Activated naive CD8-positive, alpha-beta T cell treated with anti-CD3 and anti-CD28 coated beads, Interleukin-2, amount 50 U/mL, for 24 hours (primary cell): ENCODE results near the gene GATAD2A.

Experiments
- ATAC-seq: fragments of 150-1000 bp; cut with Tn5 transposase; one replicate; pipeline ENCODE4 v1.10.0; 2021
- DNase-seq: peaks from one replicate; pipeline ENCODE4 v3.0.0; 2021
- H3K27ac Mint-ChIP-seq: one replicate; pipeline ENCODE4 v1.8.0; 2021; ENCODE audit warnings: mild to moderate bottlenecking, mixed read lengths
- H3K27me3 Mint-ChIP-seq: one replicate; pipeline ENCODE4 v1.8.0; 2021; ENCODE audit warnings: mixed read lengths
- H3K36me3 Mint-ChIP-seq: one replicate; pipeline ENCODE4 v1.8.0; 2021; ENCODE audit warnings: low read depth, mixed read lengths
- H3K4me1 Mint-ChIP-seq: one replicate; pipeline ENCODE4 v1.8.0; 2021; ENCODE audit warnings: mixed read lengths
- H3K4me3 Mint-ChIP-seq: one replicate; pipeline ENCODE4 v1.8.0; 2021; ENCODE audit warnings: mild to moderate bottlenecking, moderate library complexity, mixed read lengths
- H3K9me3 Mint-ChIP-seq: one replicate; pipeline ENCODE4 v1.8.0; 2021; ENCODE audit warnings: mixed read lengths

Gene GATAD2A

DNA sequence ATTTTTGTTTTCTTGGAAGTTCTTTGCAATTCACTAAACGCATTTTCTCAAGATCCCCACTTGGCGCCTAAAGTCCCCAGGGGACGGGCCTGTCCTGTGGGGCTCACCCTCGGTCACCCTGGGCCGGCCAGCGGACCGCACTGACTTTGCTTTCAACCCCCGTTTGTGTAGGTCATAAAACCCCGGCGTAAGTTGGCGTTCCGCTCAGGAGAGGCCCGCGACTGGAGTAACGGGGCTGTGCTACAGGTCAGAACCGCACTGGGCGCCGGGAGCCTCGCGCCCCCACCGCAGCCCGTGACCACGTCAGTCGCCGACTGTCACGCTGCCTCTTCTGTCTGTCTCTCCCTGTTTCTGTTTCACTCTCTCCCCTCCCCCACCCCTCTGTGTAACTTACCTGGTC is 96.3 kb downstream of the GATAD2A start:
- Mint-ChIP-seq H3K4me1 (no peaks in the 10 kb centered on the region), H3K9me3 (no peaks in the 10 kb centered on the region), H3K36me3 (peaks cover 34% of the 10 kb centered on the region), H3K27ac (no peak overlapping the region), H3K27me3 (no peaks in the 10 kb centered on the region), H3K4me3 (no peak overlapping the region)
- DNase-seq (no peak), ATAC-seq (no peak)

DNA sequence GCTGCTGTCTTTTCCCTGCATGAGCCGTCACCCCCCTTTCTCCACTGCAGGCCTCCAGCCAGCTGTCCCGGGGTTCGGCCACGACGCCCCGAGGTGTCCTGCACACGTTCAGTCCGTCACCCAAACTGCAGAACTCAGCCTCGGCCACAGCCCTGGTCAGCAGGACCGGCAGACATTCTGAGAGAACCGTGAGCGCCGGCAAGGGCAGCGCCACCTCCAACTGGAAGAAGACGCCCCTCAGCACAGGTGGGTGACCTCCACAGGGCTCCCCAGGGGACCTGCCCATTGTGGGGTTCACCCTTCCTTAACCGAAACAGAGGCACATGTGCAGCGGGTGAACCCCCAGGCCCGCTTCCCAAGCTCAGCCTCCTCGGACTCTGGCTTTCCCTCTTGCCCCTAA is 96.8 kb downstream of the GATAD2A start:
- ATAC-seq (no peak), DNase-seq (no peak)
- H3K27me3 Mint-ChIP-seq = no peaks in the 10 kb centered on the region
- H3K36me3 Mint-ChIP-seq = peaks cover 35% of the 10 kb centered on the region
- H3K27ac Mint-ChIP-seq = no peak overlapping the region
- no peaks in the 10 kb centered on the region for H3K9me3 Mint-ChIP-seq
- no peaks in the 10 kb centered on the region for H3K4me1 Mint-ChIP-seq
- no peak overlapping the region for H3K4me3 Mint-ChIP-seq

DNA sequence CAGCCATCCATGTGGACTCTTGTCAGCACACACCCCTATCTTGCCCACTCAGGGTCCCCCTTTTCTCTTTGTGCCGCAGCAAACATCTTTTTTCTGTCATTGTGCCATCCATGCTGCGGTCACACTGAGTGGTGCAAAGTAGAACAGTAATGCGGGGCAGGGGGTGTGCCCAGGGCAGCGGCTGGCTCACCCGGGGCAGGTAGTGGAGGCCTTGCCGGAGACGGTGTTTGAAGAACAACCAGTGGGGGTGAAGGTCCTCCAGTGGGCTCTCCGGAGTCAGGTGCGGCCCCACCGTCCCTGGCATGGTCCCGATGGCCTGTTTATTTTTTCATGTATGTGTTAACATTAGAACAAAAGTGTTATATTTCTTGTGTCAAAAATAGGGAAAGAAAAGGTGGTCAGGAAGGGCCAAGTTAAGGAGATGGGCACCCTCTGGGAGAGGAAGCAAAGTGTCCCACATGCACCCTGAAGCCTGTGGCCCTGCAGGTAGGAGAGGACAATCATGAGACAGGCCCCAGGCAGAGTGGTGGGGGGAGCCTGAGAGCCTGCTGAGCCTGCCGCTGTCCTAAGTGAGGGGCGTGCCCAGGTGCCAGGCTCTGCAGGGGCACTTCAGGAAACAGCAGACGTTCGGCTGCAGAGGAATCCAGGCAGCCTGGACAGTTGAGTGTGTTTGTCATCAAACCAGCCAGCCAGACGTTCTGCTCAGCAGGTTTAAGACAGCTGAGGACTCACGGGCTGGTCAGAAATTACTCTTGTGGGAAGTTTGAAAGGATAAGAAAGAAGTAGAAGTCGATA is 97.5 kb downstream of the GATAD2A start:
- Mint-ChIP-seq H3K36me3 (peaks cover 39% of the 10 kb centered on the region), H3K4me3 (no peak overlapping the region), H3K9me3 (no peaks in the 10 kb centered on the region), H3K27ac (no peak overlapping the region), H3K27me3 (no peaks in the 10 kb centered on the region), H3K4me1 (no peaks in the 10 kb centered on the region)
- no peak for ATAC-seq
- no peak for DNase-seq

DNA sequence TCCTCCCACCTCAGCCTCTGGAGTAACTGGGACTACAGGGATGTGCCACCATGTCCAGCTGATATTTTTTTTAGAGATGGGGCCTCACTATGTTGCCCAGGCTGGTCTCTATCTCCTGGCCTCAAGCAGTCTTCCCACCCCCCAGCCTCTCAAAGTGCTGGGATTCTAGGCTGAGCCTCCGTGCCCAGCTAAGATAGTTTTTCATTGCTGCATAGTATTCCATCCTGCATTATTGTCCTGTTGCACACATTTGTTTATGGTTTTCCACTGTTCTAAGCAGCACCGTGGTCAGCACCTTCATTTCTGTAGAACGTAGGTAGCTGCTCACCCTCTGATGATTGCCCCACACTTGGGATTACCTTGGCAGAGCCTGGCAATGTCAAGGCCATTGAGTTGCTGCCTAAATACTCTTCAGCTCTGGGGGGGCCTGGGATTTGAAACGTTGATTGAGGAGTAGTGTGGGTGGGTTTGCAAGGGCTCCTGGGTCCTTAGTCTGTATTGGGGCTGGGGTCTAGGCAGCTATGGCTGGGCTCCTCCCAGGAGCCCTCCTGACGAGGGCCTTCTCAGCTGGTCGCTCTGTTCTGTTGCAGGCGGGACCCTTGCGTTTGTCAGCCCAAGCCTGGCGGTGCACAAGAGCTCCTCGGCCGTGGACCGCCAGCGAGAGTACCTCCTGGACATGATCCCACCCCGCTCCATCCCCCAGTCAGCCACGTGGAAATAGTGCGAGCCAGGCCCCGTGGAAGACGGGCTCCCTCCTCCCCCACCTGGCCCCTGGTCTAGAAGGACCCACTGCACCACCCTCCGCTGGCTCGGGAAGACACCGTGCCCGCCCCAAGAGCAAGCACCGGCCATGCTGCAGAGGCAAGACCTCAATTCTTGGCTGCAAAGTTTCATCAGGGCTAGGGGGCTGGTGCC is 99.5 kb downstream of the GATAD2A start:
- Mint-ChIP-seq H3K4me3 (no peak overlapping the region), H3K36me3 (peaks cover 35% of the 10 kb centered on the region), H3K27me3 (no peaks in the 10 kb centered on the region), H3K27ac (peak overlapping the region; percentile 39), H3K9me3 (no peaks in the 10 kb centered on the region), H3K4me1 (no peaks in the 10 kb centered on the region)
- ATAC-seq (no peak), DNase-seq (no peak)

DNA sequence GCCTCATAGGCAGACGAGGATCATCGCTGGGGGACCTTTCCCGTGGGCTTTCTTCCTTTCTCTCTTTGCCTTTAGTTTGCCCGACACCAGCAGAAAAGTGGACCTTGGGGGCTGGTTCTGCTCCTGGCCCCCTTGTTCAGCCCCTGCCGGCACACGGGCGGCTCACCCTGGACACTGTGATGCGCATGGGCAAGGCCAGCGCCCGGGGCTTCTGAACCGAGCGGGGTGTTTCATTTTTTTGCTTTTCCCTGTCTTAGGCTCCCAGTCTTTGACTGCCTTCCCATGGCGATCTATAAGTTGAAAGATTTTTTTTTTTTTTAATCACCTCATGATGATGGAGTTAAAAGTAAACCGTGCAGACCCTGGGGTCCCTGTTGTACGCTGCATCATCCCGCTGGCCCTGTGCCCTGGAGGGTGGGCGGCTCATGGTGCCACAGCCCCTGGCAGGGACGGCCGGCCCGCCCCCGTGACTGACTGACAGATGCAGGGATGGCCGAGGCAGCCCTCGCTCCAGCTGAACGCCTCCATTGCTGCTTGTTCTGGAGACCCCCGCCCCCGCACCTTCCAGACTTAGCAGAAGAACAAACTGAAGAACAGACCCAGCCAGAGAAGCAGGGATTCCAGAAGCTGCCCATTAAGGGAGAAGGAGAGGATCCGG is 100.3 kb downstream of the GATAD2A start:
- H3K9me3 Mint-ChIP-seq = no peaks in the 10 kb centered on the region
- DNase-seq = no peak
- H3K27ac Mint-ChIP-seq = no peak overlapping the region
- H3K4me1 Mint-ChIP-seq = no peaks in the 10 kb centered on the region
- peaks cover 34% of the 10 kb centered on the region for H3K36me3 Mint-ChIP-seq
- no peaks in the 10 kb centered on the region for H3K27me3 Mint-ChIP-seq
- no peak overlapping the region for H3K4me3 Mint-ChIP-seq
- no peak for ATAC-seq

DNA sequence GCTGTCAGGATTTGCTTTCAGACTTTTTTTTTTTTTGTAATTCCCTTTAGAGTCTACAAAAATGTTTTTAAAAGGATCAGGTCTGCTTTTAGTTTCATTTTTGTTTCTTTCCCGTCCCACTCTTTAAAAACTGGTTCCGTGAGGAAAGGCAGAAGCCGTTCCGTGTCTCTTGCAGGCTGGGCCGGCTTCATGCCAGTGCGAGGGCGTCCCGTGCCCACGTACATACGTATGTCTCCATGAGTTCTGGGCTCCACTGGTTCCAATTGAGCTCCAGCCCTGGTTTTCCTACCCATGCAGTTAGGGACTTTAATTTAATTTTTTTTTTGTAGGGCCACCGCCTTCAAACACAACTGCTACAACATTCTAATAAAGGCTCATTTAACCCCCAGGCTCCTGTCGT is 101.1 kb downstream of the GATAD2A start:
- H3K4me3 Mint-ChIP-seq = no peak overlapping the region
- H3K27ac Mint-ChIP-seq = no peak overlapping the region
- DNase-seq = no peak
- H3K9me3 Mint-ChIP-seq = no peaks in the 10 kb centered on the region
- H3K36me3 Mint-ChIP-seq = peaks cover 30% of the 10 kb centered on the region
- no peak for ATAC-seq
- H3K27me3 Mint-ChIP-seq = no peaks in the 10 kb centered on the region
- no peaks in the 10 kb centered on the region for H3K4me1 Mint-ChIP-seq

DNA sequence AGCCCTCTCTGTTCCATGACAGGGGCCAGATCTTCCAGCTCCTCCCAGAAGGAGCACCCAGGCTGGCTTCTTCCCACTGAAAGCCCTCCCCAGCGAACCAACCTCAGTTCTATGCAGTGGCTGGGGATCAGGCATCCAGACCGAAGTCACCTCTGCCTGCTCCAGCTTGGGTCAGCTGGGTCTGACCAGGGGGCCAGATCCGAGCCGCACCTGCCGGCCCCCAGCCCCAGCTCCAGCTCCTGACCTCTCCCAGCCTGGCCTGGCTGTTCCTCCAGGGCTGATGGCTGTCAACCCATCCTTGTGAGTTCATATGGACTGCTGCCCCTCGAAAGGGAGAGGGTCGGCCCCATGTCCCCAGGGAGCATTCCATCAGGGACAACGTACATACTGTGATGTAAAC is 101.9 kb downstream of the GATAD2A start:
- Mint-ChIP-seq H3K27me3 (no peaks in the 10 kb centered on the region), H3K9me3 (no peaks in the 10 kb centered on the region), H3K27ac (no peak overlapping the region), H3K4me3 (no peak overlapping the region), H3K36me3 (peaks cover 23% of the 10 kb centered on the region), H3K4me1 (no peaks in the 10 kb centered on the region)
- ATAC-seq (no peak), DNase-seq (no peak)

DNA sequence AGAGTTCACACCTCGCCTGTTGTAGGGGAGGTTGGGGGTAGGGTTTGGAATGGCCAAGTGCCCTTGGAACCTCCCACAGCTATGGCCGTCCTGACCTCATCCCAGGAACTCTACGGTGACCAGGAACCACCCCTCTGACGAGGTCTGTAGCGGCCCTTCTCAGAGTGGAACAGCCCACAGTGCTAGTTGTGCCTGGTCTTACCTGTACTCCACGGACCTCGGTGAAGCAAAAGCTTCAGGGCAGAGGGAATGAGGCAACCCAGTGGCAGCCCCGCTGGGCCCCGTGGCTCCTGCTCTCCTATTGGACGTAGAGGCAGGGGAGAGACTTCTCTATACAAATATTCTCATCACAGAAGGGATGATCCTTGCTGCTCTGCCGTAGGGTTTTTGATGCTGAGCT is 102.7 kb downstream of the GATAD2A start:
- no peaks in the 10 kb centered on the region for H3K4me1 Mint-ChIP-seq

DNA sequence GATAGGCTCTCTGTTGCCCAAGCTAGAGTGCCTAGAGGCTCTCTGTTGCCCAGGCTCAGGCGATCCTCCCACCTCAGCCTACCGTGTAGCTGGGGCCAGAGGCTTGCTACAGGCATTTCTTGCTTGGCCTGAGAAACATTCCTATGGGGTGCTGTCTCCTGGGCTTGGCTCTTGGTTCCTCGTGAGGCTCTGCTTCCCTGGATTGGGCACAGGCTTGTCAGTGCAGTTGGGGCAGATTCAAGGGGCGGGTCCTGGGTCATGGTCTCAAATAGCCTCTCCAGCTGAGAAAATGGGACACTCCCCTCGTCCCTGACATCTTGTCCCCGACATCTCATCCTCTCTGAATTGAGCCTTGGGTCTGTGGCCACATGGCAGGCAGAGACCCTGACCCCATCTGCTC is 105.0 kb downstream of the GATAD2A start:
- H3K27ac Mint-ChIP-seq = no peak overlapping the region
- DNase-seq (no peak), ATAC-seq (no peak)
- no peaks in the 10 kb centered on the region for H3K9me3 Mint-ChIP-seq
- no peaks in the 10 kb centered on the region for H3K27me3 Mint-ChIP-seq
- H3K4me3 Mint-ChIP-seq = no peak overlapping the region
- peaks cover 1% of the 10 kb centered on the region for H3K4me1 Mint-ChIP-seq
- peaks cover 11% of the 10 kb centered on the region for H3K36me3 Mint-ChIP-seq

More for the DNA sequence above, 102.7 kb downstream of the GATAD2A start:
- no peaks in the 10 kb centered on the region for H3K9me3 Mint-ChIP-seq
- ATAC-seq (no peak), DNase-seq (no peak)
- peaks cover 19% of the 10 kb centered on the region for H3K36me3 Mint-ChIP-seq
- no peaks in the 10 kb centered on the region for H3K27me3 Mint-ChIP-seq
- no peak overlapping the region for H3K27ac Mint-ChIP-seq
- no peak overlapping the region for H3K4me3 Mint-ChIP-seq

DNA sequence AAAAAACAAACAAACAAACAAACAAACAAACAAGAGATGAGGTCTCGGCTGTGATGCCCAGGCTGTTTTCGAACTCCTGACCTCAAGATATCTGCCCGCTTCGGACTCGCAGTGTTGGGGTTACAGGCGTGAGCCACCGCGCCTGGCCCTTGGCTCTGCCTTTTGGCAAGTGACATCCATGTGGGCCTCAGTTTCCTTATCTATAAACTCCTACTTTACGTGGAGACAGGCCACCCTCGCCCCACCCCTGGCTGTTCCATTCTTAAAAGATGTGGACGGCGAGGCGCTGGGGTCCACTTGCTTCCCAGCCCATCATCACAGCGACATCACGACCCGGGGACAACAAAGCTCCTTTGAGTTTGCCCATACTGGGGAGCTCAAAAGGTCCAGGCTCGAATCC is 108.2 kb downstream of the GATAD2A start:
- ATAC-seq = no peak
- Mint-ChIP-seq H3K4me1 (peaks cover 22% of the 10 kb centered on the region), H3K36me3 (peaks cover 5% of the 10 kb centered on the region), H3K4me3 (no peak overlapping the region), H3K27ac (no peak overlapping the region), H3K9me3 (no peaks in the 10 kb centered on the region), H3K27me3 (no peaks in the 10 kb centered on the region)
- no peak for DNase-seq

DNA sequence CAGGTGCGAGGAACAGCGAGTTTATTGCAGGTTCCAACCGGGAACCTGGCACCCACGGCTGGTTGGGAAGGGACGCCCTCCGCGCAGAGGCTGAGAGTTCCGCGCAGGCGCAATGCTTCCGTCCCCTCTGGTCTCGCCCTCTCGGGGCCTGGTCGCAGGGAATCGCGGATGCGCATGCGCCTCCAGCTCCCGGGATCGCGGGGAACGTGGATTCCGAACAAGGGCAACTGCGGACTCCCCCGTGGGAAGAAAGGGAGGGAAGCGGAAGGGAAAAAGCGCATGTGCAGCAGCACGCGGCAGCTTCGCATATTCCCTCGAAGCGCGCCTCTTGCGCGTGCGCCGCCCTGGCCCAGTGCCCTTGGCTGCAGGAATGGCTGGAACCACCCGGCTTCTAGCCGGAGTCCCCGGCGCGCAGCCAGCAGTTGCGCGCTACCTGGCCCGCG is 108.8 kb downstream of the GATAD2A start:
- ATAC-seq (no peak), DNase-seq (peak; percentile 31)
- H3K27me3 Mint-ChIP-seq = no peaks in the 10 kb centered on the region
- peaks cover 24% of the 10 kb centered on the region for H3K4me1 Mint-ChIP-seq
- H3K9me3 Mint-ChIP-seq = no peaks in the 10 kb centered on the region
- peaks cover 7% of the 10 kb centered on the region for H3K36me3 Mint-ChIP-seq
- no peak overlapping the region for H3K27ac Mint-ChIP-seq
- H3K4me3 Mint-ChIP-seq = peak overlapping the region; percentile 46

DNA sequence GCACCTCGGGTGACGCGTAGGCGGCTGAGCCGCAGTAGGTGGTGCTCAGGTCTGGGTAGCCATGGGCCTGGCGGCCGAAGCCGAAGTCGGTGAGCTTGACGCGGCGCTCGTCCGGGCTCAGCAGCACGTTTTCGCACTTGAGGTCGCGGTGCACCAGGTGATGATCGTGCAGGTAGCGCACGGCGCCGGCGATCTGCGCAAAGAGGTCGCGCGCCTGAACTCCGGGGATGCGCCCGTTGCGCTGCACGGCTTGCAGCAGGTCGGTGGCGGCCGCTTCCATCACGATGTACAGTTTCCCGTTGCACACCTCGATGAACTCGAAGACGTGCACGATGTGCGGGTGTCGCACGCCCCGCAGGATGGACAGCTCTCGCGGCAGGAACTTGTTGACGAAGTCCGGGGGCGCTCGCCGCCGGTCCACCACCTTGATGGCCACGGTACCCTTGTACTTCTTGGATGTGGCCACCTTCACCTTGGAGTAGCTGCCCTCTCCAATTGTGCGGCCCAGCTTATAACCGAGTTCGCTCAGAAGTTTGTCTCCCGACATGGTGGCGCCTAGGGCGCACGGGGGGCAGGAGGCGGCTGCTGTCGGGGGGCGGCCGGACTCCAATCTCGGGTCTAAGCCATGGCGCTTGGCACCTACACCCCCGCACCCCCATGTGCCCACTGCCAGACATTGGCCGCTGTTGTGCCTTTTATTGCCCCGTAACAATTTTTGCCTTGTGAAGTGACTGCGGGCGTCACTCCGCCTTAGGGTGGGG is 109.6 kb downstream of the GATAD2A start, which contains the start of gene TSSK6:
TSSK6 (minus strand) TSS at position 668 of the 761 bp plus-strand sequence; CDS start at position 547, 121 bp downstream.
- Mint-ChIP-seq H3K4me3 (peak within 1 kb of the TSS; percentile 92), H3K27me3 (no peaks in the 10 kb centered on the region), H3K27ac (peak within 1 kb of the TSS; percentile 92), H3K4me1 (peaks cover 27% of the 10 kb centered on the region), H3K36me3 (peaks cover 13% of the 10 kb centered on the region), H3K9me3 (no peaks in the 10 kb centered on the region)
- no peak for ATAC-seq
- no peak for DNase-seq

DNA sequence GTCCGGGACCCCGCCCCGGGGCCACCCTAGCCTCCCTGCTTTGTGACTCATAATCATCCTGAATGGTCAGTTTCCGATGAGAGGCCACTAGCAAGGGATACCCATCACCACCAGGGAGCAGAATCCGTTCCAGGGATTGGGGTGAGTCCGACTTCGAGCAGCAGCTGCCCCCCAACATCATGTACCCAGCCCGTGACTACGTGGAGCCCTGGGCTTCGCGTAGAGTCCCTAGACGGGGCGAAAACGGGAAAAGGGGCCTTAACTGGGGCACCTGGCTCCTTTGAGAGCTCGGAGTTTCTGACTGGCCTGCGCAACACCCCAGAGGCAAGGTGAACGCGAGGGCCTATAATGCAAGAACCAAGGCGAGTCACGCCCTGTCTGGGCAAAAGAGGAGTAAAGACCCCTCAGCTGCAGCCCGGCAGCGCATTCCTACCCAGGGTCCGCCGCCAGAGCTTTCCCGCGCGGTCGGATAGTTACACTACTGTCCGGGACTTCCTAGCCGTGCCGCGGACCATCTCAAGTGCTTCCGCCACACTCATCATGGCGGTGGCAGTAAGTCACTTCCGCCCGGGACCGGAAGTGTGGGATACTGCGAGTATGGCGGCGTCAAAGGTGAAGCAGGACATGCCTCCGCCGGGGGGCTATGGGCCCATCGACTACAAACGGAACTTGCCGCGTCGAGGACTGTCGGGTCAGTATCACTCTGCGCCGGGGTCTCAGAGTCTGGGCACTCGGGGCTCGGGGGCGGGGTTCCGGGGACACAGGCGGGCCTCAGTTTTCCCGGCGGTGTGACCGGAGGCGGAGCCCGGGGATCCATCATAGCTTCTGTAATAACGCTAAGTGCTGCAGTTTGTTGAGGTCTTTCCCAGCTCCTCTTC is 110.4 kb downstream of the GATAD2A start, which contains the start of gene NDUFA13:
NDUFA13 (plus strand) TSS at position 584 of the 878 bp plus-strand sequence; CDS start at position 598, 14 bp downstream.
- H3K27ac Mint-ChIP-seq = peak within 1 kb of the TSS; percentile 92
- H3K4me3 Mint-ChIP-seq = peak within 1 kb of the TSS; percentile 92
- ATAC-seq (peak; percentile 92), DNase-seq (peak; percentile 95)
- peaks cover 20% of the 10 kb centered on the region for H3K36me3 Mint-ChIP-seq
- H3K4me1 Mint-ChIP-seq = peaks cover 33% of the 10 kb centered on the region
- H3K27me3 Mint-ChIP-seq = no peaks in the 10 kb centered on the region
- H3K9me3 Mint-ChIP-seq = no peaks in the 10 kb centered on the region
